Keratinocyte (primary cell): ENCODE data around the gene SLC66A2.

Experiments
- CTCF ChIP-seq, 3 experiments: IDR thresholded peaks in 1 of 3; conservative IDR thresholded peaks in 1 of 3; optimal IDR thresholded peaks in 1 of 3; 2 replicates in 2 of 3; 3 replicates in 1 of 3; pipeline versions ENCODE3 to v1.5.1; 2011; ENCODE audit warnings: low read length in 3 of 3, mild to moderate bottlenecking in 3 of 3, moderate library complexity in 2 of 3, control low read depth in 1 of 3, inconsistent platforms in 1 of 3; ENCODE audit not compliant: insufficient read depth in 2 of 3; ENCODE audit errors: extremely low read depth in 1 of 3
- EZH2 ChIP-seq: IDR thresholded peaks from one replicate; pipeline ENCODE4 v1.6.1; 2012; ENCODE audit warnings: inconsistent platforms, mild to moderate bottlenecking, low read length, moderate library complexity

- TF ChIP-seq CTCF (optimal IDR thresholded peaks at IDR 0.05 in 1 of 3, IDR thresholded peaks at IDR 0.05 in 1 of 3, conservative IDR thresholded peaks at IDR 0.05 in 1 of 3; ENCODE audit: extremely low read depth in 1 of 3, insufficient read depth in 2 of 3, low read length in 3 of 3) (no peak), EZH2 (no peak)
Measured at GRCh38 chr18:79875531-79875919, 75.9 kb downstream of the SLC66A2 start.
